HCT116 (cell line): ENCODE results near the gene TMEM61. TPM values are rescaled to one million over a fixed set of nuclear protein-coding genes. Genes with fewer than 3 reads are reported as not detected.

Experiments
- ATAC-seq: fragments of 200-7000 bp; cut with Tn5 transposase; 2 replicates; pipeline ENCODE4 v1.9.1; 2020; ENCODE audit warnings: mild to moderate bottlenecking, moderate library complexity
- BruUV-seq: library from RNA; stranded (reverse); fragments of 400-500 nt; replicated peaks from 2 replicates; lab custom pipeline; 2021; lab: Mats Ljungman, UMichigan
- CTCF ChIA-PET: fragments of 300-600 bp; sonication (Branson Sonifier 250); formaldehyde crosslinking; loops from one replicate; lab custom pipeline; 2021; ENCODE audit warnings: antibody characterized with exemption; lab: Charles Lee
- POLR2A ChIA-PET: fragments of 300-600, 350-600 bp; sonication (Branson Sonifier 250); formaldehyde crosslinking; loops from one replicate; lab custom pipeline; 2021; ENCODE audit warnings: antibody characterized with exemption; lab: Charles Lee
- RAD21 ChIA-PET, 2 experiments: fragments of 300-600 bp; sonication (Branson Sonifier 250); formaldehyde crosslinking; loops; one replicate each; lab custom pipeline; 2023; ENCODE audit warnings: low total read pairs in 2 of 2; ENCODE audit not compliant: uncharacterized antibody in 2 of 2, unreplicated experiment in 2 of 2, low non-redundant PET in 1 of 2; lab: Charles Lee
- DNase-seq: peaks from one replicate; pipeline ENCODE4 v3.0.0-alpha.2; 2010; ENCODE audit warnings: low read depth, low spot score
- H2AFZ ChIP-seq: fragments of 200-600 bp; shearing (Covaris generic), sonication (generic); 2 replicates; pipeline ENCODE4 v1.6.1; 2017; ENCODE audit warnings: low read depth, mixed run types, mixed read lengths, antibody characterized with exemption, low read length; ENCODE audit not compliant: poor library complexity, severe bottlenecking
- H3K27ac ChIP-seq: 2 replicates; pipeline ENCODE4 v1.5.1; 2012; ENCODE audit warnings: low read depth, low read length
- H3K27me3 ChIP-seq: fragments of 200-600 bp; sonication (generic); 2 replicates; pipeline ENCODE4 v1.6.1; 2016; ENCODE audit warnings: mixed run types, low read length, mixed read lengths; ENCODE audit not compliant: insufficient read depth
- H3K36me3 ChIP-seq, 2 experiments: fragments of 200-500 bp in 1 of 2; fragments of 200-600 bp in 1 of 2; sonication (Bioruptor generic) in 1 of 2; sonication (generic) in 1 of 2; 2 replicates each; pipeline versions ENCODE4 v1.5.1 to v1.6.1; 2014 to 2016; ENCODE audit warnings: low read length in 2 of 2, inconsistent platforms in 1 of 2, mixed read lengths in 1 of 2, mixed run types in 1 of 2; ENCODE audit not compliant: insufficient read depth in 2 of 2, control insufficient read depth in 1 of 2
- H3K4me1 ChIP-seq, 2 experiments: fragments of 200-600 bp in 1 of 2; sonication (generic) in 1 of 2; 2 replicates each; pipeline versions ENCODE4 v1.5.1 to v1.6.1; 2012 to 2017; ENCODE audit warnings: low read length in 2 of 2, inconsistent platforms in 1 of 2, mild to moderate bottlenecking in 1 of 2, mixed read lengths in 1 of 2, mixed run types in 1 of 2, moderate library complexity in 1 of 2; ENCODE audit not compliant: insufficient read depth in 2 of 2, control insufficient read depth in 1 of 2
- H3K4me2 ChIP-seq: fragments of 200-600 bp; sonication (generic); 2 replicates; pipeline ENCODE4 v1.6.1; 2017; ENCODE audit warnings: mixed run types, low read length, mixed read lengths
- H3K4me3 ChIP-seq, 2 experiments: fragments of 200-600 bp in 1 of 2; sonication (generic) in 1 of 2; replicated peaks in 1 of 2; 2 replicates each; pipeline ENCODE4 v1.5.1; 2011 to 2016; ENCODE audit warnings: low read length in 2 of 2, control low read depth in 1 of 2, low read depth in 1 of 2, mild to moderate bottlenecking in 1 of 2, mixed read lengths in 1 of 2, mixed run types in 1 of 2
- H3K79me2 ChIP-seq: fragments of 200-600 bp; sonication (generic); 2 replicates; pipeline ENCODE4 v1.6.1; 2017; ENCODE audit warnings: mild to moderate bottlenecking, mixed run types, low read length, moderate library complexity, mixed read lengths; ENCODE audit not compliant: insufficient read depth
- H3K9ac ChIP-seq: fragments of 200-600 bp; sonication (generic); 2 replicates; pipeline ENCODE4 v1.6.1; 2016; ENCODE audit warnings: low read length, mixed read lengths
- H3K9me2 ChIP-seq: fragments of 200-600 bp; sonication (generic), shearing (Covaris generic); 2 replicates; pipeline ENCODE4 v1.6.1; 2017; ENCODE audit warnings: mixed run types, mild to moderate bottlenecking, moderate library complexity; ENCODE audit not compliant: insufficient read depth
- H3K9me3 ChIP-seq, 2 experiments: fragments of 200-500 bp in 1 of 2; fragments of 200-600 bp in 1 of 2; sonication (Bioruptor generic) in 1 of 2; sonication (generic) in 1 of 2; 2 replicates each; pipeline ENCODE4 v1.6.1; 2014 to 2017; ENCODE audit warnings: low read length in 2 of 2, mixed read lengths in 2 of 2, inconsistent platforms in 1 of 2, low read depth in 1 of 2, mild to moderate bottlenecking in 1 of 2, mixed run types in 1 of 2, moderate library complexity in 1 of 2; ENCODE audit not compliant: control insufficient read depth in 1 of 2, insufficient read depth in 1 of 2
- H4K20me1 ChIP-seq: fragments of 200-600 bp; sonication (generic), shearing (Covaris generic); 2 replicates; pipeline ENCODE4 v1.6.1; 2017; ENCODE audit warnings: mixed run types, mild to moderate bottlenecking, moderate library complexity; ENCODE audit not compliant: insufficient read depth
- CEBPB ChIP-seq: IDR thresholded peaks from 2 replicates; pipeline ENCODE4 v1.6.1; 2012; ENCODE audit warnings: low read depth
- MAX ChIP-seq: IDR thresholded peaks from 2 replicates; pipeline ENCODE4 v1.6.1; 2012
- REST ChIP-seq: IDR thresholded peaks from 2 replicates; pipeline ENCODE4 v1.6.1; 2012; ENCODE audit warnings: low read depth
- ZFX ChIP-seq: fragments of 450-650 bp; IDR thresholded peaks from 2 replicates; pipeline ENCODE4 v1.6.1; 2017
- ZNF274 ChIP-seq: fragments of 200-500 bp; sonication (Bioruptor generic); IDR thresholded peaks from 2 replicates; pipeline ENCODE4 v1.6.1; 2014; ENCODE audit warnings: mild to moderate bottlenecking, low read depth, low read length, inconsistent platforms
- intact Hi-C: fragments of 100-400 bp; cut with micrococcal nuclease; formaldehyde crosslinking; loops from 2 replicates; pipeline ENCODE4 v1.10.0; 2022
- total RNA-seq: library from RNA; stranded (reverse); gene quantifications from one replicate; pipeline ENCODE4 v1.2.1, GENCODE V29; 2021; ENCODE audit not compliant: unreplicated experiment
- TF ChIP-seq, protein P1 (sequence below), 3 experiments: fragments of 200-600 bp in 1 of 3; sonication (generic) in 1 of 3; IDR thresholded peaks in 2 of 3; conservative IDR thresholded peaks in 1 of 3; 2 replicates each; pipeline ENCODE4 v1.5.1; 2012 to 2017; ENCODE audit warnings: low read depth in 2 of 3, low read length in 2 of 3, antibody characterized with exemption in 1 of 3, borderline replicate concordance in 1 of 3, control low read depth in 1 of 3, mild to moderate bottlenecking in 1 of 3, mixed read lengths in 1 of 3, mixed run types in 1 of 3, moderate library complexity in 1 of 3; ENCODE audit not compliant: insufficient read depth in 1 of 3

Gene TMEM61
- total RNA-seq, 1 experiment from 2014 or later, result 4.4 TPM

GRCh38 chr1:54981466-54981865 lies 1.0 kb downstream of the TMEM61 start (continued):
- TF ChIP-seq REST (no peak), MAX (no peak), CEBPB (no peak), ZNF274 (no peak)
- TF ChIP-seq, all 23 proteins: peak for 0

GRCh38 chr1:54982739-54983138 lies 2.3 kb downstream of the TMEM61 start:
- Histone ChIP-seq H3K27me3 (no peaks in the 10 kb centered on the region), H3K4me2 (no peak overlapping the region), H2AFZ (no peak overlapping the region), H3K9ac (no peak overlapping the region), H4K20me1 (no peaks in the 10 kb centered on the region), H3K9me2 (no peaks in the 10 kb centered on the region), H3K79me2 (no peaks in the 10 kb centered on the region), H3K36me3 (no peaks in the 10 kb centered on the region), H3K4me3 (no peak overlapping the region), H3K4me1 (peaks cover 0 to 22% of the 10 kb centered on the region in 2 experiments; a peak in 2 of 4 replicates), H3K27ac (no peak overlapping the region), H3K9me3 (no peaks in the 10 kb centered on the region)
- no TSS peak for BruUV-seq
- CTCF ChIA-PET, result interaction anchor here (1.0 kb wide), 1 partner anchor 38 kb away, joined by 4 read pairs; no protein-coding TSS in a partner anchor
- RAD21 ChIA-PET, result no interaction called here
- intact Hi-C loops, result no loop called here
- DNase-seq (peak; percentile 28), ATAC-seq (no peak)
- TF ChIP-seq, protein P1, sequence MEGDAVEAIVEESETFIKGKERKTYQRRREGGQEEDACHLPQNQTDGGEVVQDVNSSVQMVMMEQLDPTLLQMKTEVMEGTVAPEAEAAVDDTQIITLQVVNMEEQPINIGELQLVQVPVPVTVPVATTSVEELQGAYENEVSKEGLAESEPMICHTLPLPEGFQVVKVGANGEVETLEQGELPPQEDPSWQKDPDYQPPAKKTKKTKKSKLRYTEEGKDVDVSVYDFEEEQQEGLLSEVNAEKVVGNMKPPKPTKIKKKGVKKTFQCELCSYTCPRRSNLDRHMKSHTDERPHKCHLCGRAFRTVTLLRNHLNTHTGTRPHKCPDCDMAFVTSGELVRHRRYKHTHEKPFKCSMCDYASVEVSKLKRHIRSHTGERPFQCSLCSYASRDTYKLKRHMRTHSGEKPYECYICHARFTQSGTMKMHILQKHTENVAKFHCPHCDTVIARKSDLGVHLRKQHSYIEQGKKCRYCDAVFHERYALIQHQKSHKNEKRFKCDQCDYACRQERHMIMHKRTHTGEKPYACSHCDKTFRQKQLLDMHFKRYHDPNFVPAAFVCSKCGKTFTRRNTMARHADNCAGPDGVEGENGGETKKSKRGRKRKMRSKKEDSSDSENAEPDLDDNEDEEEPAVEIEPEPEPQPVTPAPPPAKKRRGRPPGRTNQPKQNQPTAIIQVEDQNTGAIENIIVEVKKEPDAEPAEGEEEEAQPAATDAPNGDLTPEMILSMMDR (IDR thresholded peaks at IDR 0.05 in 2 of 3, conservative IDR thresholded peaks at IDR 0.05 in 1 of 3; ENCODE audit: borderline replicate concordance in 1 of 3, insufficient read depth in 1 of 3, low read depth in 2 of 3, low read length in 2 of 3), result peak; percentile 27 to 47 (median 39); a peak in 4 of 6 replicates
- no peak for TF ChIP-seq ZFX
- POLR2A ChIA-PET, result no interaction called here
